Measurements from ENCODE around the gene CARD11. TPM values are rescaled to one million over a fixed set of nuclear protein-coding genes. Genes with fewer than 3 reads are reported as not detected.

Gene CARD11
- total and polyA plus RNA-seq, 3 donors from 2014 or later = 2.9 to 3.9 (median 3.2) TPM

- no peaks in the 10 kb centered on the region for H3K27me3 ChIP-seq
- 83 to 86% methylated on average over 12 of the region's 12 CpGs for WGBS, 2 donors
- no peak overlapping the region for H3K27ac ChIP-seq
- H3K4me1 ChIP-seq = no peaks in the 10 kb centered on the region
- TF ChIP-seq, protein P1, sequence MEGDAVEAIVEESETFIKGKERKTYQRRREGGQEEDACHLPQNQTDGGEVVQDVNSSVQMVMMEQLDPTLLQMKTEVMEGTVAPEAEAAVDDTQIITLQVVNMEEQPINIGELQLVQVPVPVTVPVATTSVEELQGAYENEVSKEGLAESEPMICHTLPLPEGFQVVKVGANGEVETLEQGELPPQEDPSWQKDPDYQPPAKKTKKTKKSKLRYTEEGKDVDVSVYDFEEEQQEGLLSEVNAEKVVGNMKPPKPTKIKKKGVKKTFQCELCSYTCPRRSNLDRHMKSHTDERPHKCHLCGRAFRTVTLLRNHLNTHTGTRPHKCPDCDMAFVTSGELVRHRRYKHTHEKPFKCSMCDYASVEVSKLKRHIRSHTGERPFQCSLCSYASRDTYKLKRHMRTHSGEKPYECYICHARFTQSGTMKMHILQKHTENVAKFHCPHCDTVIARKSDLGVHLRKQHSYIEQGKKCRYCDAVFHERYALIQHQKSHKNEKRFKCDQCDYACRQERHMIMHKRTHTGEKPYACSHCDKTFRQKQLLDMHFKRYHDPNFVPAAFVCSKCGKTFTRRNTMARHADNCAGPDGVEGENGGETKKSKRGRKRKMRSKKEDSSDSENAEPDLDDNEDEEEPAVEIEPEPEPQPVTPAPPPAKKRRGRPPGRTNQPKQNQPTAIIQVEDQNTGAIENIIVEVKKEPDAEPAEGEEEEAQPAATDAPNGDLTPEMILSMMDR (IDR thresholded peaks at IDR 0.05) = no peak
- no peak for TF ChIP-seq POLR2A (IDR thresholded peaks at IDR 0.05)
- intact Hi-C loops (cut with DNase I; ENCODE audit: low total_unique reads) = no loop called here
- H3K36me3 ChIP-seq (ENCODE audit: low read depth, missing control alignments) = no peaks in the 10 kb centered on the region
- DNase-seq = no peak
- no peaks in the 10 kb centered on the region for H3K9me3 ChIP-seq
- H3K4me3 ChIP-seq = no peak overlapping the region
Observed at GRCh38 chr7:3033581-3033980, 10.1 kb downstream of the CARD11 start.

- Histone ChIP-seq H3K27me3 (no peaks in the 10 kb centered on the region), H3K27ac (no peak overlapping the region), H3K4me1 (no peaks in the 10 kb centered on the region), H3K4me3 (no peak overlapping the region), H3K9me3 (no peaks in the 10 kb centered on the region), H3K36me3 (ENCODE audit: low read depth, missing control alignments) (no peaks in the 10 kb centered on the region)
- intact Hi-C loops (cut with DNase I; ENCODE audit: low total_unique reads) = no loop called here
- DNase-seq = no peak
- TF ChIP-seq, protein P1 (IDR thresholded peaks at IDR 0.05) = no peak
- TF ChIP-seq POLR2A (IDR thresholded peaks at IDR 0.05) = no peak
- WGBS, 2 donors = 81 to 86% methylated on average over 7 of the region's 7 CpGs
Observed at GRCh38 chr7:3033136-3033535, 10.5 kb downstream of the CARD11 start.

DNA sequence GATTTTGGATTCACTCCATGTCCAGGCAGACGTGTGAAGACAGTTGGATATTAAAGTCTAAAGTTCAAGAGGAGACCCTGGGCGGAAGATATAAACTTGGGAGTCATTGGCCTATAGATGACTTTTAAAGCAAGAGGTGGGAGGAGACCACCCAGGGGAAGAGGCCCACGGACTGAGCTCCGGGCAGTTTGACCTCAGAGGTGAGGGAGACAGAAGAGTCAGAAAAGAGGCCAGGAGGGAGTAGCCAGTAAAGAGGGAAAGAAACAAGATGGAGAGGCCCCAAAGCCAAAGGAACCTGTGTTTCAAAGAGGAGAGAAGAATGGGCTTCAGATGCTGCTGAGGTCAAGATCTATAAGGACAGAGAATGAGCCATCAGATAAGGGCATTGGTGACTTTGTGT, 11.4 kb downstream of the CARD11 start:
- DNase-seq = no peak
- no peaks in the 10 kb centered on the region for H3K27me3 ChIP-seq
- no peak overlapping the region for H3K27ac ChIP-seq
- no peak overlapping the region for H3K4me3 ChIP-seq
- no peak for TF ChIP-seq POLR2A (IDR thresholded peaks at IDR 0.05)
- TF ChIP-seq, protein P1 (IDR thresholded peaks at IDR 0.05) = no peak
- 53 to 58% methylated on average over 4 of the region's 4 CpGs for WGBS, 2 donors
- no peaks in the 10 kb centered on the region for H3K9me3 ChIP-seq
- no peaks in the 10 kb centered on the region for H3K36me3 ChIP-seq (ENCODE audit: low read depth, missing control alignments)
- intact Hi-C loops (cut with DNase I; ENCODE audit: low total_unique reads) = no loop called here
- no peaks in the 10 kb centered on the region for H3K4me1 ChIP-seq

GRCh38 chr7:3029138-3029537, 14.5 kb downstream of the CARD11 start:
- Histone ChIP-seq H3K36me3 (ENCODE audit: low read depth, missing control alignments) (no peaks in the 10 kb centered on the region), H3K9me3 (no peaks in the 10 kb centered on the region), H3K27me3 (no peaks in the 10 kb centered on the region), H3K27ac (no peak overlapping the region), H3K4me3 (no peak overlapping the region), H3K4me1 (no peaks in the 10 kb centered on the region)
- 39 to 56% methylated on average over 7 to 9 of the region's 9 CpGs for WGBS, 2 donors
- intact Hi-C loops (cut with DNase I; ENCODE audit: low total_unique reads) = no loop called here
- TF ChIP-seq POLR2A (IDR thresholded peaks at IDR 0.05) = no peak
- TF ChIP-seq, protein P1 (IDR thresholded peaks at IDR 0.05) = no peak
- DNase-seq = no peak

DNA sequence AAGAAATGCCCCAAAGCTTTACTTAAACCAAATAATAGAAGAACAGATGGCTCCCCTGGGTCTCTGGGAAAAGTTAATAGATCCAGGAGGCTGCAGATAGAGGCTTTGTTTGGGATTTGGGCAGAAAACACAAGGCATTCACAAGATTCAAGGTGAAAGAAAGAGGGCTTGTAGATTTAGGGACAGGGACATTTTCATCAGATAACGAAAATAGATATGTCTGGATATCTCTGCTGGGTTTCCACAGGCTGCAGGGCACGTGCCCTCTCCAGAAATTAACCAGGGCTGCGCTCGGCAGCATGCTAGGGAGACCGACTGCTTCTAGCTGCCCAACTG, 14.9 kb downstream of the CARD11 start:
- intact Hi-C loops (cut with DNase I; ENCODE audit: low total_unique reads) = no loop called here
- Histone ChIP-seq H3K9me3 (no peaks in the 10 kb centered on the region), H3K36me3 (ENCODE audit: low read depth, missing control alignments) (no peaks in the 10 kb centered on the region), H3K27ac (no peak overlapping the region), H3K4me1 (no peaks in the 10 kb centered on the region), H3K27me3 (no peaks in the 10 kb centered on the region), H3K4me3 (no peak overlapping the region)
- no peak for TF ChIP-seq POLR2A (IDR thresholded peaks at IDR 0.05)
- TF ChIP-seq, protein P1 (IDR thresholded peaks at IDR 0.05) = no peak
- 42 to 66% methylated on average over 5 of the region's 5 CpGs for WGBS, 2 donors
- no peak for DNase-seq

All from testis (tissue), 3 donors.